ENCODE measurements around the gene MSANTD4.
"Not testable (repeated sequence)": the region's sequence is repeated elsewhere in the genome, so short reads cannot be mapped to it uniquely, and the experiment has no call there.

MSANTD4 gene

DNA sequence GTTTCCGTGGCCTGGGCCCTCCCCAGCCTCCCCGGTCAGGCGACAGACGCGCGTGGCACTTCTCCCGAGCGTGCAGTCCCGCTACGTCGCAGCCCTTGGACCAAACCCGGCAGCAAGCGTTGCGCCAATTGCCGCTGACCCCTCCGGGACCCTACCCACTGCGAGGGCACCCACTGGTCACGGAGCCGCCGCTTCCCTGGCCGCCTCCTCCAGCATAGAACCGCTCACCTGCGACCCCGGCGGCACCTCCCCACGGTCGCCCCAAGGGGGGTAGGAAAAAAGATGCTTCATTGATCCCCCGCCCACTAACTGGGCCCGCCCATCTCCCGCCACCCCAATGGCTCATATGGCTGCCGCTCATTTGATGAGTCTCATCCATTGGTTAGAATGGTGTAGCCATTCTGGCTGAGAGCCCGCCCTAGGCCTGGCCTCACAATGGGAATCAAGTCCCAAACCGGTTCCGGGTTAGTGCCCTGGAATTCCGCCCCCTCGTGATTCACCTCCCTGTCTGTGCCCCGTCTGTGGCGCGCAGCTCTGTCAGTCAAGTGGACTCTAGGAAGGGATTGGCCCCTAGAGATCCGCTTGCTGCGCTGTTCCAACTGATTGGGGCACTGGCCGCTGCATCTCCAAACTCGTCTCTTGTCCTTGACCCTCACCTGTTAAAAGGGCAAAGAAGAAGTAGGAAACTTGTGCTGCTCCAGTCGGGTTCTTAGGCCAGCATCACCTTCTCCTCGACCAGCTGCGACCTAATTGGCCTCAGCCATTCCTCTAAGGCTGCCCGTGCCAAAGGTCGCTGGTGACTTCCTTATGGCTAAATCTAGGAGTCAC is at the start of gene MSANTD4:
MSANTD4 (minus strand) TSS at position 274 of the 828 bp plus-strand sequence. CDS start 11,323 bp downstream, outside the sequence.
- DNase-seq: peak; percentile 99

GRCh38 chr11:106070606-106071005 is 48.6 kb upstream of the MSANTD4 start:
- no peak for DNase-seq

- DNase-seq: no peak
Measured at GRCh38 chr11:106063009-106063408, 41.0 kb upstream of the MSANTD4 start.

DNA sequence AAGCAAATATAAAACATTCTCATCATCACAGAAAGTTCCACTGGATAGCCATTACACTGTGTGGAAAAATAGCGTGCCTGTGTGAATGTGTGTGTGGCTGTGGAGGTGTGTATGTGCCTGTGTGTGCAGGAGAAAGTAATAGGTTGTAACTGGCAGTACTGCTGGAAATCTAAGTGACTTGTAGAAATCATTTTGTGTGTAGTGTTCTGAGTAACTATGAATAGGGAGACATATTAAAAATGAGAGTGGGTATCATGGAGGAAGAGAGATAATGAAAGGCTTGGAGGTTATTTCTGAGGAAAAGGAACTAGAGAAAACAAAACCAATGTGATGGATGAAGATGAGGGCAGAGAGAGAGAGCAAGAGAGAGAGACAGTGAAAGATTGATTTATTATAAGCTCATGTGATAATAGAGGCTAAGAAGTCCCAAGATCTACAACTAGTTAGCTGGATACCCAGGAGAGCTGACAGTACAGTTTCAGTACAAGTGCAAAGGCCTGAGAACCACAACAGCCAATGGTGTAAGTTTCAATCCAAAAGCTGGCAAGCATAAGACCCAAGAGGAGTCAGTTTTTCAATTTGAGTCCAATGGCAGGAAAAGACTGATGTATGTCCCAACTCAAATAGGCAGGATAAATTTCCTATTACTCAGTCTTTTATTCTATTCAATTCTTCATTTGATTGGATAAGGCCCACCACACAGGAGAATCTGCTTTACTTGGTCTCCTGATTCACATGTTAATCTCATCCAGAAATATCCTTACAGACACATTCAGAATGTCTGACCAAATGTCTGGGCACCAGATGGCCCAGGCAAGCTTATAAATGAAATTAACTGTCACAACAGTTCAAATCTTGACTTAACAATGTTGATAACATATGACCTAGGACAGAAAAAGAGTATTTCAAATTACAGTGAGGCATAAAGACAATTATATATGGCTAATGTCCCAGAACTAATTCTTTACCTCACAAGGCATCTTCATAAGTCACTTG is 40.2 kb upstream of the MSANTD4 start:
- DNase-seq: no peak

DNA sequence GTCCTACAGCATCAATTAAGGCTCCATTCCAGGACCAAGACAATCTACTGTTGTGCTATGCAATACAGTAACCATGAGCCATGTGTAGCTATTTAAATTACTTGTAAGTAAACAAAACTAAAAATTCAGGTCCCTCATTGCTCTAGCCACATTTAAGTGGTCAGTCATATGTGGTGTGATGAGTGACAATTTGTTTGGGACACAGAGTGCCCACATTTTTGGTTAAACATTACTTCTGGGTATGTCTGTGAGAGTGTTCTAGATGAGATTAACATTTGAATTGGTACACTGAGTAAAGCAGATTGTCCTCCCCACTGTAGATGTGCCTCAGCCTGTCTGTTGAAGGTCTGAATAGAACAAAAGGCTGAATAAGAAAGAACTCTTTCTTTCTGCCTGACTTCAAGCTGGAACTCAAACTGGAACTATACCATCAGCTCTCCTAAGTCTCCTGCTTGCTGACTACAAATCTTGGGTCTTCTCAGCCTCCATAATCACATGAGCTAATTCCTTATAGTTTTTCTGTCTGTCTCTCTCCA is 39.3 kb upstream of the MSANTD4 start:
- DNase-seq: no peak

GRCh38 chr11:106059617-106060016 is 37.6 kb upstream of the MSANTD4 start:
- no peak for DNase-seq

DNA sequence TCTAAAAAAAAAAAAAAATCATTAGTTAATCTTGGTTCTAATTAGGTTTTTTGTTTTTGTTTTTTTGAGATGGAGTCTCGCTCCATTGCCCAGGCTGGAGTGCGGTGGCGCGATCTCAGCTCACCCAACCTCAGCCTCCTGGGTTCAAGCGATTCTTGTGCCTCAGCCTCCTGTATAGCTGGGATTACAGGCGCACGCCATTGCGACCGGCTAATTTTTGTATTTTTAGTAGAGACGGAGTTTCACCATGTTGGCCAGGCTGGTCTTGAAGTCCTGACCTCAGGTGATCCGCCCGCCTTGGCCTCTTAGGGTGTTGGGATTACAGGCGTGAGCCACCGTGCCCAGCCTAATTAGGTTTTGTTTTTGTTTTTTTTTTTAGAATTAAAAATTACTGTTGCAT is 36.3 kb upstream of the MSANTD4 start:
- not testable (repeated sequence) for DNase-seq

GRCh38 chr11:106051103-106051502 is 29.1 kb upstream of the MSANTD4 start:
- DNase-seq: no peak

DNA sequence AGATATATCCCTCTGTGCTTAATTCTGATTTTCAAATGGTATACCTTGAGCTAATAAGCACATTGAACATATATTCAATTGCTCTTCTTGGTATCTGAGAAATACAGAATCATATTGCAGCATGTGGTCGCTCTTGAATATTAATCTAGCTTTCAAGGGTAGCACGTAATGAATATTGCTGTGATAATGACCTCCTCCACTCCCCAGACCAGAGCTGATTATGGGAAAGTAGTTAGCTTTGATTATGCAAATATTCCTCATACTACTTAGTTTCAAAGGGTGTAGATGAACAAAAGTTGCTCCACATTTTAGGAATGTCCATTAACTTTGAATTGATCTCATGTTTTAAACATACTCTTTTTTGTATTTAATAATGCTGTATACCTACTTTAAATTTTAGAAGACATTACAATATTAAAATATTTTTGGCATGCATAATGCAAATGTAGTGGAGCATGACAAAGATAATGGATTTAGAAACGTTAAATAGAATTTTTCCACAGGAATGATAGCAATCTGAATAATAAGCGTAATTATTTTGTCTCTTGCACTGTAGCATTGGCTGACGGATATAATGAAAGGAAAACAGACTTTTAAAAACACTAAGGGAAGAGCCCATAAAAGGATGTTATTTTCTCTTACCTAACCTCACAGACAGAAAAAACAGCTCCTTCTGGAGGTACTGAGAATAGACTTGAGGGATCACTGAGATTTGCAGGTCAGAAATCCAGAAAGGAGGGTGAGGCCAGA is 27.9 kb upstream of the MSANTD4 start:
- no peak for DNase-seq

- no peak for DNase-seq
Measured at GRCh38 chr11:106047631-106048030, 25.6 kb upstream of the MSANTD4 start.

GRCh38 chr11:106043540-106043939 is 21.5 kb upstream of the MSANTD4 start:
- no peak for DNase-seq

- DNase-seq: no peak
Measured at GRCh38 chr11:106032861-106033260, 10.8 kb upstream of the MSANTD4 start.

DNA sequence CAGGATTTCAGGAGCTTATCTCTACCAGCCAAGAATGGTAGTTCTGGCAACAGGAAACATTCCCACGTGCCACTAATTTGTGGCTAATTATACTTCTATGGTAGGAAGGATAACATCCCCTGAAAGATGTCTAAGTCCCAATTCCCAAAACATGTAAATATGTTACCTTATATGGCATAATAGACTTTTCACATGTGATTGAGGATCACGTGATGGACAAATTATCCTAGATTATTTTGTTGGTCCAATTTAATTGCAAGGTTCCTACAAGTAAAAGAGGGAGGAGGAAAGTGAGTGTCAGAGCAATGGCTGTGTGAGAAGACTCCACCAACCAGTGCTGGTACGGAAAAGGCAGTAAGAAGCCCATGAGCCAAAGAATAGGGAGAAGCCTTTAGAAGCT is 9.9 kb upstream of the MSANTD4 start:
- no peak for DNase-seq

- no peak for DNase-seq
Measured at GRCh38 chr11:106031202-106031810, 9.3 kb upstream of the MSANTD4 start.

DNA sequence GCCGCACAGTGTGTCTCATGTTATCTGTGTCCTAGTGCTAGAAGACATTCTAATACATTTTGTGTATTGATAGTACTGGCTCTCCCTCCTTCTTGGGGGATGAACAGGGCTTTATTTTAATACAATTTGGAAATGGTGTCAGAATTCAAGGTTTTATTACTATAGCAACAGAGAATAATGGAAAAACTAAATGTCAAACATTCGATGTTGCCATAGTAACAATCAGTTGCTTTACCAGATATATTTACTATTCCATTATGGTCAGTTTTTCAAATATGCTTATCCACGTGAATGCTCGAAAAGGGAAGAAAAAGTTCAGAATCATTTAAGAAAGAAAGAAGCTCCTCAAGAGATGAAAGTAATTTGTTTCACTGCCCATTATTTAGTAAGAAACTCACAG is 8.6 kb upstream of the MSANTD4 start:
- no peak for DNase-seq

DNA sequence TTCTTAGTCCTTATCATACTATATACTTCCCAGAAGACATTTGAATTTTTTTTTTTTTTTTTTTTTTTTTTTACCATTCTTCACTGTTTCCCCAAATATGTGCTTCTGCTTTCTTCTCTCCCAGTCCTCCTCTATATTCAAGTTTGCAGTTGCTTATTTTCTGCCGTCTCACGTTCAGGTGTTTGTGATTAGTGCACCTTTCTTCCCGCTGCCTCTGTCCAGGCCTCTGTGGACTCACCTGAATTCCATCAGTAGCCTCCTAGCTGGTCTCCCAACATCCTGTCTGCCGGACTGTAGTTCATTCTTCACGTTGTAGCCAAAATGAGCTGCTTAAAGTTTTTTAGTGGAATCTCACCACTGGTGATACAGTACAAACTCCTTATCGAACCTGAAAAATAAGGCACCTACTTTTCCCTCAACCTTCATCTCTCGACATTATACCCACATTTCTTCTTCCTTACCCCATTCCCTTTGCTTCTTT is 795 bp upstream of the MSANTD4 start:
- DNase-seq: no peak

GRCh38 chr11:106021181-106021966 is 666 bp downstream of the MSANTD4 start:
- no peak for DNase-seq

DNA sequence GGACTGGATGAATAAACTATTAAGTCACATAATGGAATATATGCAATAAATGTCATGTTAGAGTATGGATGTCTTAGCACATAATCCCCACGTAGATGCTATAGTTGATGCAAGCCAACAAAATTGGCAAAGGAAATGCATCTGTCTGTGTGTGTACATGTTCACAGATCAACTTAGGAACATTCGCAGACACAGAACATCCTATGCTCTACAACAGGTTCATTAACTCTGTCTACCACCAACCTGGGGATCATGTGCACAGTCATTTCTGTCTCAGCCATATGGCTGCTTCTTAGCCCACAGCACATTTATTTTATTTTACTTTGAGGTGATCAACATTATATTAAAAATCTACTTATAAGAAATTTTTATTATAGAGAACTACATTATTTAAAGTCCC is 4.9 kb downstream of the MSANTD4 start:
- DNase-seq: no peak

DNA sequence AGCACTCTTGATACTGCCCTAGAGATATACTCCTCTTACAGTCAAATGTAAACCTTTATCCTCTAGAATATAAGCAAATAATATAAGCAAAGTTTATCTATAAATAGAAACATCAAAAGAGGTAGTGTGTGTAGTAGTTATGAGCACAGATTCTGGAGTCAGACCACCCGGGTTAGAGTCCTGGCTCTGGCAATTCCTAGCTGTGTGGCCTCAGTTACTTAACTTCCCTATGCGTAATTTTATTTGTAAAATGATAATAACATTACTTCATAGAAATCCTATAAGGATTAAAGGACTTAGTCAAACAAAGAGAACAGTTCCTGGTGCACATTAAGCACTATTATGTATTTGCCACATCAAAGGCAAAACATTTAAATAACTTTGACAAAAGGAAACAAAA is 7.0 kb downstream of the MSANTD4 start:
- DNase-seq: no peak

GRCh38 chr11:106014620-106015019 is 7.4 kb downstream of the MSANTD4 start:
- DNase-seq: no peak

GRCh38 chr11:106014035-106014434 is 8.0 kb downstream of the MSANTD4 start:
- DNase-seq: no peak

All from NCI-H2029 (cell line).